AG10803 (cell line): Measurements from ENCODE around the gene COL11A2.

ENCODE experiments used
- DNase-seq: peaks from one replicate; pipeline ENCODE4 v3.0.0; 2010; ENCODE audit warnings: low read depth
- H3K4me3 ChIP-seq: 2 replicates; pipeline ENCODE4 v1.5.1; 2011; ENCODE audit warnings: mild to moderate bottlenecking, low read length, control low read depth
- CTCF ChIP-seq: conservative IDR thresholded peaks from 2 replicates; pipeline ENCODE4 v1.5.1; 2011; ENCODE audit warnings: mild to moderate bottlenecking, low read length, control low read depth, inconsistent platforms

COL11A2 gene

GRCh38 chr6:33170176-33171015 lies 21.9 kb downstream of the COL11A2 start:
- TF ChIP-seq CTCF = no peak
- DNase-seq = no peak
- no peak overlapping the region for H3K4me3 ChIP-seq

- no peak for TF ChIP-seq CTCF
- DNase-seq = no peak
- H3K4me3 ChIP-seq = no peak overlapping the region
Measured at GRCh38 chr6:33169291-33170175, 22.7 kb downstream of the COL11A2 start.

- H3K4me3 ChIP-seq = no peak overlapping the region
- DNase-seq = no peak
- no peak for TF ChIP-seq CTCF
Measured at GRCh38 chr6:33168639-33169038, 23.6 kb downstream of the COL11A2 start.

GRCh38 chr6:33168284-33168601 lies 24.0 kb downstream of the COL11A2 start:
- no peak for TF ChIP-seq CTCF
- no peak overlapping the region for H3K4me3 ChIP-seq
- no peak for DNase-seq

- no peak for TF ChIP-seq CTCF
Measured at GRCh38 chr6:33167374-33168283, 24.6 kb downstream of the COL11A2 start.

GRCh38 chr6:33166811-33167210 lies 25.5 kb downstream of the COL11A2 start:
- DNase-seq = no peak
- H3K4me3 ChIP-seq = no peak overlapping the region
- TF ChIP-seq CTCF = no peak

More at GRCh38 chr6:33167374-33168283, 24.6 kb downstream of the COL11A2 start:
- no peak for DNase-seq
- no peak overlapping the region for H3K4me3 ChIP-seq
